GM21576 (cell line): ENCODE data around the gene PPARGC1A.

Source experiments
- ATAC-seq: cut with Tn5 transposase; IDR thresholded peaks from one replicate; pipeline ENCODE4 v1.9.1; 2021; ENCODE audit warnings: mild to moderate bottlenecking, moderate library complexity; ENCODE audit not compliant: unreplicated experiment

The PPARGC1A gene

DNA sequence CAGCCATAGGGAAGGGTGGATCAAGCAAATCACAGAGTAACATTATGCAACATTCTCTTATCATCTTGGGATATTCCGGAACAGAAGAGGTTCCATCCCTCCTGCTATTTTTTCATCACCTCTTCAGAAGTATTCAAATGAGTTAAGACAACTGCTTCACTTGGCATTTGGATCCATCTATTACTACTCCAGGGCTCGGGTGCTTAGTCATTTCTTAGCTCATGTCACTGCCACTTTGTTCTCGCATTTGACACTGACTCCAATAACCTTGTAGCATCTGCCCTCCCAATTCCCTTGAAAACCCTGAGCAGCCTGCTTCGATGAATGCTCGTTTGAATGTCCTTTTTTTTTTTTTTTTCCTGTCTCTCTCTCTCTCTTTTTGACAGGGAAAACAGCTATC, 114.9 kb downstream of the PPARGC1A start:
- no peak for ATAC-seq

DNA sequence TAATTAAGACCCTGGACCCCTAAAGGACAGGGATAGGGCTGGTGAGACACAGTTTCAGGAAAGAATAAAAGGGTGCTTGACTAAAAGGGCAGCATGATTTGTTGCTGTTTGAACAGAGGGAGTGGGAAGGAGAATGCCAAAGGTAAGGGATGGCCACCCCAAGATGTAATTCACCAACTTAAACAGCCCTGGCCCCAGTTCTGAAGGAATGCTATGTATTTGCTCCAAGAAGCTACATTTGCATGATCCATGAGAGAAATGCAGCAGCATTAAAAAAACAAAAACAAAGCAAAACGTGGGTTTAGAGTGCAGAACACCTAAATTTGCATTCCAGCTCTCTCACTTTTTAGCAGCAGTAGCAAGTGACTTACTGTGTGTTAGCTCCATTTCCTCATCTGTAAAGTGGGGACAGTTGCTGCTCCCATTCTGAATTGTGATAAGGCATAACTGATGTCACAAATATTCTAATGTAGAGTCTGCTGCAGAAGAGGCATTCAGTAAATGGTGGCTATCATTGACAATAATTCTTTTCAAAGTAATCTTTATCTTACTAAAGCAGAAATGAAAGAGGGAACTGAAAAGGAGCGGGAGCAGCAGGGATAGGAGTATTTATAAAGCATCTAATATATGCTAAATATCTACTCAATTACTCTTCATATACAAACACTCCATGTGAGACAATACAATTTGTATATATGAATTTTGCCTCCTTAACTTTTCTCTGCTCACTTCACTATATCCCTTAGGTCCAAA, 115.8 kb downstream of the PPARGC1A start:
- no peak for ATAC-seq

DNA sequence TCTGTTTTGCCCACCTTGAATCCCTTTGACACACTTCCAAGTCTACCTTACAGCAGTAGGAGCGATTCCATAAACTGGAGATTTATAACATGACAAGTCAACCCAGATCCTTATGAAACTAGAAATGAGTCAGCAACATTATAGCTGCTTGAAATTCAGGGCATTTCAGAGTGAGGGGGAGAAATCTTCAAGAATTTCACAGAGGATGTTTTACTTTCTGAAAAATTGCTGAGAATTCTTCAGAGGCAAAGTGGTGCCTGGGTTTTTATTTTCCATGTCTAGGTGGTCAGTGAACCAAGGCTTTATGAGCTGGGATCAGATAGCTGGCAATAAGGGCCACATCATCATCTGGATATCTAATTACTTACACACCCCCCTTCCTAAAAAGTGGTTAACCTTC, 119.8 kb downstream of the PPARGC1A start:
- no peak for ATAC-seq

DNA sequence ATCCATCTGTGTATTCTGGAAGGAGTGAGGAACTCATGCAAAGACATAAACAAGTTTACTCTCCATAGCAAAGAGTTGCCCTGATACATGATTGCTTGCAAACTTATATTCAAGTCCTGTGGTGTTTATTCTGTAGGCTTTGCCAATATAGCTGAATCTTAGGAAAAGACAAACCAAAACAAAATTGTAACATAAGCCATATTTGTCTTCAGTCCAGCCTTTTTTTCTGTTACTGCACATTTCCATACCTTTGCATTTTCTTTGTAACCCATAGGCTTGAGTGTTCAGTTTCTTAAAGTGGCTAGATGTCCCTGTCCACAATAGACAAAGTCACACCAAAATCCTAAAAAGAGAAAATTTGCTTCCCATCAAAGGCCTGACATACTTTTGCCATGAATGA, 120.4 kb downstream of the PPARGC1A start:
- no peak for ATAC-seq

DNA sequence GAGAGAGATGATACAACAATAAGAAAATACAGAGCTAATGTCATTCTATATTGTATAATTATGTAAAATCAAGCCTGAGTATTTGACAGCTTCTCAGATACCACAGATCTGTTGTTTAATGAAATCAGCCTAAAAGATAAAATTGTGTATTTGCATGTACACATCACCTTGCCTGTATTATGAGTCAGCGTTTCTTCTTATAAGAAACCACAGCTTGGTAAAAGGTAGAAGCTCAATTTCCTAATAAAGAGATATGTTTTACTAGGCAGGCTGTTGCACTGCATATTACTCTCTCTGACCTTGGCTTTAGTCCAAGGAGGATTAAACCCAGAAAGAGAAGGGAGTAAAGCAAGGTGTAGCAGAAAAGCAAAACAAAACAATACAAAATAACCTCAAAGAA, 121.3 kb downstream of the PPARGC1A start:
- no peak for ATAC-seq

DNA sequence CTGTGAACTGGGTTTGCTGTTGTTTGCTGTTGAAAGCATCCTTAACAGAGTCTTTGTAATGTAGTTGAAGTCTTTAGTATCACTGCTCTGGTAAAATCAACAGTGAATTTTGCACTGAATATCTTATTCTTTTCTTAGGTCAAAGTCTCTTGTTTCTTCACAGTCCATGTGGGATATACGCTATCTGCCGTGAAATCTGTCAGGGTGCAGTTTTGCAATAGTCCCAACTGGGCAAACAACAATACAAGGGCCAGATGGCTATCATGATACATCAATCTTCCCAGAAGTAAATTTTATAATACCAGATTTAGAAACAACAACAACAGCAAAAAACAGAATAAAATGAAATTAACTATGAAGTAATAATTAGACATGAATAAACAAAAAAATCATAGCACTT, 123.5 kb downstream of the PPARGC1A start:
- ATAC-seq: no peak

DNA sequence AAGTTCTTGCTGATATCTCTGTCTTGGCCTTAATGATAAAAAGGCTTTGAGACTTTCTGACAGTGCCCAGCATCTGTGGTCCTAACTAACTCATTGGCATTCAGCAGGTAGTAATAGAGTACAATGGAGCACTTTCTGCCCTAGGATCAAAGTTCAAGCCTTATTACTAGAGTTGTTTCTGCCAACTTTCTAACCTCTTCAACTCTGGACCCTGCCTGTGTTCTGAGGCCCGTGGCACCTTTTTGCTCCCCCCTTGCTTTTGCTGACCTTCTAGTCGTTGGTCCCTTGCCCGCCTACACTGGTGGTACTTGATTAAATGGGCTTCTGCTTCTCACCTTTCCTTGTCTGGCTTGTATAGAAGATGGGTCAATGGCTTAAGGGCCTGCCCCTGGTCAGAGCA, 126.3 kb downstream of the PPARGC1A start:
- no peak for ATAC-seq

DNA sequence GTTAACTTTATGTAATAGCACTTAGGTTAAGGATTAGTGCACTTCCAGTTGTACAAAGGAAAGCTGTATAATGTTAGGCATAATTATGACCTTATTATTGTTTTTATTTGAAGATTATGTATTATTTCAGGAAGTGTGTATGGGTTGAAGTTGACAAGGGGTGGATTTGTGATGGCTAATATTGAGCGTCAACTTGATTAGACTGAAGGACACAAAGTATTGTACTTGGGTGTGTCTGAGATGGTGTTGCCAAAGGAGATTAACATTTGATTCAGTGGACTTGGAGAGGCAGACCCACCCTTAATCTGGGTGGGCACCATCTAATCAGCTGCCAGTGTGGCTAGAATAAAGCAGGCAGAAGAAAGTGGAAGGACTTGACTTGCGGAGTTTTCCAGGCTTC, 127.3 kb downstream of the PPARGC1A start:
- ATAC-seq: no peak

DNA sequence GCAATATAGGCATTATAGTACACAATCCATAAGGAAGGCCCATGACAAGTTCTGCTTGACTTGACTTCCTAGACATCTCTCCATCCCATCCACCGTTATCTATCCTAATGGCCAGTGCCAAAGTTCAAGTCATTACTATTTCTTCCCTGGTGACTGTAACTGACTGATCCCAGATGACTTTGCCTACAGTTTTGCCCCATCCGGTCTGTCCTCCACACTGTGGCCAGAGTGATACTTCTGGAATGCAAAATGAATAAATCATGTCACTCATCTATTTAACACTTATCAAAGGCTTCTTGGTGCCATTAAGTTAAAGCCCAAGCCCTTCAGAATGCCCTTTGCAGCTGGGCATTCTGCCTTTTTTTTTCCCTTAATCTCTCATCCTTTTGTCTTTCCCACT, 130.8 kb downstream of the PPARGC1A start:
- no peak for ATAC-seq

DNA sequence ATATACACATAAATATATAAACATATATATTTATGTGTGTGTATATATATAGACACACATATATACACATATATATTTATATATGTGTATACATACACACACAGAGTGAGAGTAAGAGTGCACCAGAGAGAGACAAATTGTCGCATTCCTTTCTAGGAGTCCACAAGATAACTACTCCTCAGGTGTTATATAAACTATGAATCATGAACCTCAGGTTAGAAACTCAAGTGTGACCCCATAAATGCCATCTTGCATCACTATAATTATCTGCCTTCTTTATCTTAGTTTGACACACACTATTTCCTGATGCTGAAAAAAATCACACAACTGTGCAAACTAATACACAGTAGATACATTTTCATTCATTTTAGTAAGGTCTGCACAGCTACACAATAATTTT, 135.2 kb downstream of the PPARGC1A start:
- ATAC-seq: no peak

DNA sequence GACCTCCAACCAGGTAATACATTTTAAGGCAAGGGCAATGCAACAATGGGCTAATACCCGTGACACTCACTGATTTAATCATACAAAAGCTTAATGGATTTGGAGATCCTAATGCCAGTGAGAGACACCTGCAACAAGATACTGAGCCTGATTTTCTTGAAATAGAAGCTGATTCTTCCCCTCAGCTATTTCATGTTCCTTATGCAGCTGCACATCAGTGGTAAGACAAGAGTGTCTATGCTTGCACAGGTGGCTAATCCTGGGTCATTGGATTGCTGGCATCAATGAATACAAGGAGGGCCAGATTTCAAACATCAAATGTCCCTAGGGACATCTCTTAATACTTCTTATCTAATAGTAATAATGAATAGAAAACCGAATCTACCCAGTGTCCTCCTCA, 139.7 kb downstream of the PPARGC1A start:
- ATAC-seq: no peak

DNA sequence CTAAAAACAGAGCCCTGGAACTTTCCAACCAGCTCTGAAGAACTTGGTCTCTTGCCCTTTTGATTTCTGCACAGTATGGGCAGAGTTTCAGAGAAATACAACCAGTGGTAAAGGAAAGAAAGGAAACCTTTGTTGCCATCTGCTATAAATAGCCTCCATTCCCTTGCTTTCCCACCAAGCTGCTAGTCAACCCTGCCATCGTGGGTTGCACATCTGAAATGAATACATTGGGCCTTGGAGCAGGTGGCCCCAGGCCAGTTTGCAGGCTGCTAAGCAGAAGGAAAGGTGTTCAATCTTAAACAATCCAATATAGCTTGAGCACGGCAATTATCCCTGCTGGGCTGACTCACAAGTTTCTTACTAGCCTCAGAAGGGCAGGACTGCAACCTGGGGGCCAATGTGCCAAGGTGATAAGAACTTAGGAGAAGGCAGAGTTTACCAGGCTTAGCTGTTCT, 142.5 kb downstream of the PPARGC1A start:
- ATAC-seq: no peak

DNA sequence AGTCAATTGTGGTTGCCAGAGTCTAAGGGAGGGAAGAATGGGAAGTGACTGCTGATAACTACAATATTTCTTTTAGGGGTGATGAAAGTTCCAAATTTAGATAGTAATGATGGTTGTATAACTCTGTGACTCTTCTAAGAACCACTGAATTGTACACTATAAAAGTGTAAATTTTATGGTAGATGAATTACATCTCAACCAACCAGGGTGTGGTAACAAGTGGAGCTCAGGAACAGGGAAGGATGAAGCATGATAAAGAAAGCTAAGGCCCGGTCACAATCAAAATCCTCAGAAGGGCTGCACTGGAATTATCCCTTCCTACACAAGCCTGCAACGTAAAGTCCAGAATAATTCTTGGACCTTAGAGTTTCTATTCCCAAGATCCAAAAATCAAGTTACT, 143.2 kb downstream of the PPARGC1A start:
- no peak for ATAC-seq

DNA sequence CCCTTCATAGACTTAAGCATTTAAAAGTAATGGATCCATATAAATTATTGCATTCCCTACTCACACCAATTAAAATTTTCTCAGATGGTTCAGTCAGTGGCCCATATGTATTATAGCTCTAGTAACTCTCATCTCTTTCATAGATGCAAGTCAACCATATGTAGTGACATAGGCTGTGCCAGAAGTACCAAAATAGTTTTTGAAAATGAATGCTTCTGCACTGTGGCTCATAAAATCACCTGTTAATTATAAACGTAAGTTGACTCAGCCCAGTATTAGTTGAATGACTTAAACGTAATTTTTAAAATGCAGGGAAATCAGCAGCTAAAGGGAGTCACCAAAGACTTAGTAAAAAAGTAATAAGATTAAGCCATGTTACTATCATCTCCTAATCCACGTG, 143.8 kb downstream of the PPARGC1A start:
- ATAC-seq: no peak

DNA sequence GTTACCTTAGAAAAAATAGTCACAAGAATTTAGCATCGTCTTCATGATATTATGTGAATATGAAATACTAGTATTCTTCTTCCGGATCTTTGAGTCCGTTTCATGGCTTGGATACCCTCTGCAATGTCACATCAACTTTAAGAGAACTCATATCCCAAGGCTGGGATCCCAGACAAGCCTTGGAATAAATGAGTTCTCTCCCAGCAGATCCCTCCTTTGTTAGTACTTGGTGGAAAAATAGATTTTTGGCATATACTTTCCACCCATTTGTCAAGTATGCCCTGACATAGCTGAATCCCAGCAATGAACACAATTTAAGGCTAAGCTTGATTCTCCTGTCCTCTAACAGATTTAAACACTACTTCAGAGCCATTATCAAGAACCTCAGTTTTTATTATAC, 144.5 kb downstream of the PPARGC1A start:
- ATAC-seq: no peak
